GM20431 (cell line): ENCODE results near the gene TIMM21.

Experiments used
- in situ Hi-C: fragments of 300-500 bp; cut with MseI, MboI; formaldehyde crosslinking; loops from one replicate; pipeline ENCODE4 v1.15.0; 2020; ENCODE audit warnings: low sequenced_read_pairs; ENCODE audit not compliant: unreplicated experiment

Gene TIMM21

DNA sequence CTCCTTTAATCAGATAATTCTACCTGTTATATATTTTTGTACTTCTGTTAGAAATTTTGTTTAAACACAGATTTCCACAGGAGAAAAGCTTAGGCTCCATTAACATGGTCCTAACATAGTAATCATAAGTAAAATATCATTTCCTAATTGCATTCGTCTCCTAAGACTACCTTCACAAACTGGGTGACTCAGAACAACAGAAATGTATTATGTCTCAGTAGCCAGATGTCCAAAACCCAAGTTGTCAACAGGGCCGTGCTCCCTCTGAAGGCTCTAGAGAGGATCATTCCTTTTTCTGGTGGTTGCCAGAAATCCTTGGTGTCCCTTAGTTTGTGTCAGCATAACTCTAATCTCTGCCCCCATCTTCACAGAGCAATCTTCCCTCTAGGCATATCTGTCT lies 6.1 kb upstream of the TIMM21 start:
- in situ Hi-C loops: no loop called here

DNA sequence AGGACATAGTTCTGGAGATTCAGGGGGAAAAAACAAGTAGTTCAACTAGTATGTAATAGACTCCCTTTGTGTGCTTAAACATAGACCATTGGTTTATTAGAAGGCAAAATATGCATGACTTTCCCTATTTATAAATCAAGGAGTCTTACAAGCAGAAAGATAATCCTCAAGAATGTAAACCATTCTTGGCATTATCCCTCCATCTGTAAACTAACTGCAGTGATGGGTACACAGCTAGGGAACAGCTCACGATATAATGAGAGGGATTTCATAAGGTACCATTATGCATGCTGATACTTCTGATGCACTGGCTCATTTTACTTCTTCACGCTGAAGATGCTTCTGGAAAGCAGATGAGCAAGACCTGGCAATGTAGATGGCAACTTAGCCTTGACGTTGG lies 1.6 kb upstream of the TIMM21 start:
- in situ Hi-C loops: no loop called here

DNA sequence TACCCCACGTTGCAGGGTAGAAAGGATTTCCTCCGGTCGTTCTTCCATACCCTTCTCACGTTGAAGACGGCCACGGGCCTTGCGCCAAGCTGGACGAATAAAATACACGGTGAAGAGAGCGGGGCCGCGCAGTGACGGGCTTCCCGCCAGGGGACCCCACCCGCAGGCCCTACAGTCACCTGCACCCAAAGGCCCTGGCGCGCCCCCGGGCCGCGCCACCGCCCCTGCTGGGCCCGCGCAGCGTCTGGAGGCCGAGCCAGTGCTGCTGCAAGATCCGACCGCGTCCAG lies 888 bp upstream of the TIMM21 start:
- in situ Hi-C loops: no loop called here

DNA sequence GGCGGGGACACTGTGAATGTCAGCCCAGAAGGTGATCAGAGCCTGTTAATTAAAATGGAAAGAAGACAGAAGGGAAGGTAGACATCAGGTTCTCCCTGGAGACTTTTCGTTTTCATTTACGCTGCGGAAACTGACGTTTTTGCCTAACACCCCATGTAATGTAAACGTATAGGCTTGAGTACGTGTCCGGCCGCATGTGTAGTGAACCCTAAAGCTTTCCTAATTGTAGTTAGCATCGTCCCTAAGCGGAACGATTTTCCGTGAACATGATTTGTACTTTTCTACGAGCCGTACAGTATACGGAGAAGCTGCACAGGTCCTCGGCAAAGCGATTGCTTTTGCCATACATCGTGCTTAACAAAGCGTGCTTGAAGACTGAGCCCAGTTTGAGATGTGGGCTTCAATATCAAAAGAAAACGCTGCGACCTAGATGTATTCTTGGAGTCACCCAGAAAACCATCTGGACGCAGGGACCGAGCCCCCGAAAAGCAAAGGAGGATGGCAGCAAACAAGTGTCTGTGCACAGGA lies 284 bp downstream of the TIMM21 start:
- in situ Hi-C loops: no loop called here

DNA sequence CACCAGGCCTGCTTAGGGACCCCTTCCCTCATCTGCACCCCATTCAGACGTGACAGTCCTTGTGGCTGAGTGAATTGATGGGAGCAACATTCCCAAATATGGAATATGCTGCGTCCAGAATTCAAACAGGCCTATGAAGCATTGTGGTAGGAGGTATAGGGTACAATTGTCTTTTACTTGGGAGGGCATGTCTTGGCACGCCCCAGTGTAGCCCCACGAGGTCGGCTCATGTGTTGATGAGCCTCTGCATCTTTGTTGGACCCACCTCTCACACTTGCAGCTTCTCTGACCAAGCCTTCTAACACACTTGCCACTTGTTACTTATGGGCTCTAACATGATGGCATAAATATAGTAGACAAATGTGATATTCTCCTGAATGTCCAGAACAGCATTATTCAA lies 1.6 kb downstream of the TIMM21 start:
- in situ Hi-C loops: no loop called here

DNA sequence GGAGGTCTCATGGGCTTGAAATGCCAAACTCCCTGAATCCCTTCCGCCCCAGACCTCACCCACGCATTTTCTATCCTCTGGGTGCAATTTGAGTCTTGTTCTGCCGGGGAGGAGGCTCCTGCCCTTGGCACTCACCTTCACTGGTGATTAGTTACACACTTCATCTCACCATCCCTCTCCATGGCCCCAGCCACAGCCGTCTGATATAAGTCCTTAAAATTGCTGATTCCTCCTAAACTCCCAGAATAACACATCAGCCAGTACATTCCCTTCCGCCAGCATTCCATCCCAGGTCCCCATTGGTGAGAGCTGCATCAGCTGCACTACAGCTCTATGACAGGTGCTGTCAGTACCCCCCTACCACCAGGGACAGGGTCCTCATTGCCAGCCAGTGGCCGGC lies 3.9 kb downstream of the TIMM21 start:
- in situ Hi-C loops: no loop called here

DNA sequence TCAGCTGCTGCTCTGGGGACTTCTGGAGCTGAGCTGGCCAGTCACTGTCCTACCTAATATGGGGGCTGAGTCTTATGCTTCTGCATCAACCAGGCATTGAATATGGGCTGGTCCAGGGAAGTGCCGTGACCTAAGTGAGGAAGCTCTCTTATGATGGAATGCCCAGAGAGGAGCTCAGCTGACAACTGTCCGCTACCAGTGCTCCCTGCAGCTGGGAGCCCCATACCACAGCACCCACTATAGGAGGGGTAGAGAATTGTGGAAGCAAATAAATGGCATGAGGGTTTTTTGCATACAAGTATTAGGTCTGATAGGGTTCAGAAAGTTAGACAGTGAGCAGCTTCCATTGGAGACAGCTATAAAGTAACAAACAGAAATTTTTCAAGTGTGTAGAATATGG lies 4.5 kb downstream of the TIMM21 start:
- in situ Hi-C loops: no loop called here

DNA sequence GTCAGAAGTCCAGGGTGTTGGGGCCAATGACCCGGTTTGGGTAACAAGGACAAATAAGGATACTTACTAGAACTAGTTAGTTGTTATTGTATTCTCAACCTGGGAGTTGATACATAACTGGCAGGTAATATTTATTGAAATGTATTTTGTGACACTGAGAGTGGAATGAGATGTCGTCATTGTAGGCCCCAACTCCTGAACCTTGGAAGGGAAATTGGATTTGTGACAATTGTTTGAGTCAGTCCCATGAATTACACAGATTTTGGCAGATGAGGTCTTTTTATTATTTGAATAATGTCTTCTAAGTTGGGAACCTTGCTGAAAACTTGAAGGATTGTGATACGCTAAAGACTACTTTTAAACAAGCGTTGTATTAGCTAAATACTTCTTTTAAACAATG lies 5.1 kb downstream of the TIMM21 start:
- in situ Hi-C loops: no loop called here

DNA sequence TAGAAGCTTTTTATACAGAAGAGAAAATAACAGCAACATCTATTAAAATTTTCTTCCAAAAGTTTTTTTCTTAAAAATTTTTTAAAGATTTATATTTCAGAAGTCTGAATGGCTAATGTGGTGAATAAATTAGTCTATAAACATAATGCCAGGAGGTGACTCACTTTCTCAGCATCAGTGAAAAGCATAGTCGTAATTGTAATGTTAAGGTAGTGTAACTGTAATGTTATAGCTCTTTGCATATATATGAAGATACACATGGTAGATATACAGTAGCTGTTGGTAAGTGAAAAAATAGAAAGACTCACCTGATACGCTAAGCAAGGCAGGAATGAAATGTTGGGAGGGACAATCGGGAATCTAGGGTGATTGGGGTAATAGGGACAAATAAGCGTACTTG lies 5.5 kb downstream of the TIMM21 start:
- in situ Hi-C loops: no loop called here

DNA sequence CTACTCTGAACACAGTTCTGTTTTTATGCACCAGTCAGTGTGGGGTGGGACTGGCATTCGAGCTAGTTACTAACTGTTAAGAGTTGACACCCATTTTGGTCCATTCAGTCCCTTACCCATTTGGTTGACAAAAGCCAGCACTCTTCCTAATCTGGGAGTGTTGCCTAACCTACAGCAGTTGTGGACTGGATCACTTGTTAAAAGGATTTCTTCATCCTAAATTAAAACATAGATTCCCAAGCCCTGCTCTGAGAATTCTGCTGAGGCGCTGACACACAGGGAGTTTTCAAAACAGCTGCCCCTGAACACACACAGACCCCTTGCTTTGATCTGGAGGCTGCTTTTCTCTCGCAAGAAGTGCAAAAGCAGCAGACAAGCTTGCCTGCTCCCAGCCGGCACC lies 6.4 kb downstream of the TIMM21 start:
- in situ Hi-C loops: no loop called here

DNA sequence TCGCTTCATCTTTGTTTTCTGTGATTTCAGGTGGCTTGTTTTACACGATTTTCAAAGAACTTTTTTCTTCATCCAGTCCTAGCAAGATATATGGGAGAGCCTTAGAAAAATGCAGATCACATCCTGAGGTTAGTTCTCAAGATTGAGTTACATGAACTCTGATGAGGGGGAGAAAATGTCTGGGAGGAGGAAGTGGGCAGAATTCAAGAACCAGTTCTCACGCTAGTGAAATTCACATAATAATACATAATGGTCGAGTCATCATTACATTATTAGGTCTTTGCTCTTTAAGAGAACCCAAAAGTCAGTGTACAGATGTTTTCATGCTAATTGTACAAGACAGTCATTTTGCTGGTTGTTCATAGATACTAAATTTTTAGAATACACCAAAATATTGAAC lies 7.0 kb downstream of the TIMM21 start:
- in situ Hi-C loops: no loop called here

DNA sequence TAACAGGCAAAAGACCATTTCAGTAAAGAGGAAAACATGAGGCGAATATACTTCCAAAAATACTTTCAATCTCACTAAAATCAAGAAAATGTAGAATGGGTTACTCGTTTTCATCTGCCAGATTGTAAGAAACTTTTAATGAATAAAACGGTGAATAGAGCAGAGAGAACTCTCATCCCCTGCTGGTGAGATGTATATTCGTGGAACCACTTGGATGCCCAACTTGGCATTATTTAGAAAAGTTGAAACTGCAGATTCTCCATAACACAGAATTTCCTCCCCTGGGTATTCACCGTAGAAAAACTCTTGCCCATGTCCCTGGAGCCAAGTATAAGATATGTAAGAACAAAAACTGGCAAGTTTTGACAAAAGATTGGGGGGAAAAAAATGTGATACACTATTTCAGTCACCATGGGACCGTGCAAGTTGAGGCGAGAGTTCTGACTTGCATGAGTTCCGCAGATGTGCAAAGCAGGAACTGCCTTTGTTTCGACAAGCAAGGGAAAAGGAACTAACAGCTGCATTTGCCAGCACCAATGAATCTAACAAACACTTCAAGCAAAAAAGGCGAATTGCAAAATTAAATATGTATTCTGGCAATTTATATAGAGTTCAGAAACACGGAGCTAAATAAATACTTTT lies 14.8 kb downstream of the TIMM21 start:
- in situ Hi-C loops: no loop called here

DNA sequence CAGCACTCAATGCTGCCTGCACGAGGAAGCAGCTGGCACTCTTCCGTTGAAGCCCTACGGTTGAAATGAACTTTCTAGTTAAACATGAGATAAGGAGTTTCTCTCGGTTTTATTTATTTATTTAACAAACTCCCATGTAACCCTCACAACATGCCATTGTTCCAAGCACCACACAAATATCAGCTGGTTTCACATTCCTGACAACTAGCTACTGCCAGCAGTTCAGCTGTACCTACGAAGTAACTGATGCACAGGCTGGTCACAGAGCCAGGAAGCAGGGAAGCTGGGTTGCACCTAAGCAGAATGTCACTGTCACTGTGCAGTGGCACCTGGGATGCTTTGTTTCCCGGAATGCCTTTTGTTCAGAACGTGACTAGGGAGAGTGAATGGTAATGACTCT lies 18.1 kb downstream of the TIMM21 start:
- in situ Hi-C loops: no loop called here

DNA sequence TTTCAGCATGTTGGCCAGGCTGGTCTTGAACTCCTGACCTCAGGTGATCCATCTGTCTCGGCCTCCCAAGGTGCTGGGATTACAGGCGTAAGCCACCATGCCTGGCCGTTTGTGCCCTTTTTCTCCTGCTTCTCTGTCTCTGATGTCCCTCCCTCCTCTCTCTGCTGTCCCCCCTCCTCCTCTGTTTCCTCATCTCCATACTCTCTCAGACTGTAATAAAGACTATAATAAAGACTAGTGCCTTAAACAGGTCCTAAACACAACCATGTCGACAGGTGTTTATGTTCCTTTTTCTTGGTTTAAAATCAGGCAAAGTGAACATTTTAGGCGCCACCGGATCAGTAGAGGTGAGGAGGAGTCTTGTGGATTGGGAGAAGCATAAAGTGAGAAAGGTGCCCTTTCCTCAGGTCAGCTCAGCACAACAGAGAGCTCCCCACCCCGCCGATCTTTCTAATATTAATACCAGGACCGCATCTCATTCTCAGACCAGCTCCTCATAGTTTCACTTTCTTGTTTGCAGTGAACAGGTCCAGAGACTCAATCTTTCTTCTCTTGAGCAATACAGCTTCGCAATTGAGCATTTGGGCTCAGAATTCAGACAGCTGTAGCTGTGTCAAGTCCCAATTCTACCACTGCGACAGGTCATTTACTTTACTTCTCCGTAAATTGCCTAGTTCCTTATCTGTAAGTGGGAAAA lies 23.7 kb downstream of the TIMM21 start:
- in situ Hi-C loops: no loop called here

DNA sequence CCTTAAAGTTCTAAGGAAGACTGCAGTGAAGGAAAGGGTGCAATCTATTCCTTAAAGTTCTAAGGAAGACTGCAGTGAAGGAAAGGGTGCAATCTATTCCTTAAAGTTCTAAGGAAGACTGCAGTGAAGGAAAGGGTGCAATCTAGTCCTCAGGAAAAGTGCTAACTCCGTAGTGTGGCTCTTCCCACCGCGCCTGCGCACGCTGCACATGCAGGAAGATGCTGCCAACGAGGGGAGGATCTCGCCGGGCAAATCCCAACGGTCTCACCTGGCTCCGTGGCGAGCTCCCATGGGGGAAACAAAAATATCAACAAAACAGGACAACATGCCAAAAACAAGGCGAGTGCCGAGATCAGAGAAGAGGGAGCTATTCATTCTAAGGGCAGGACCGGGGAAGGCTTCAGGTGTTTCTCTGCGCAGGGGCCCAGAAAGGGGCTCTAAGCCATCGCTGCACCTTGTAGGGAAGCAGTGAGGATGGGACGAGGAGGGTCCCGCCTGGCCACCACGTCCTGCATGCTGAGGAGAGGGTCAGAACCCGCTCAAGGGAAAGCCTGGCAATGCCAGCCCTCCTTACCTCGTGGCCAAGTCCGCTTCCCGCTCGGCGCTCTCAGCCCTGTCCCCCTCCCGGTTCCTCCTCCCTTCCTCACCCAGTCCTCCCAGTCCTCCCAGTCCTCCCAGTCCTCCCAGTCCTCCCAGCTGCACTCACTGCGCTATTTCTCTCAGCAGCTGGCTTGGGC lies 24.5 kb downstream of the TIMM21 start:
- in situ Hi-C loops: no loop called here

DNA sequence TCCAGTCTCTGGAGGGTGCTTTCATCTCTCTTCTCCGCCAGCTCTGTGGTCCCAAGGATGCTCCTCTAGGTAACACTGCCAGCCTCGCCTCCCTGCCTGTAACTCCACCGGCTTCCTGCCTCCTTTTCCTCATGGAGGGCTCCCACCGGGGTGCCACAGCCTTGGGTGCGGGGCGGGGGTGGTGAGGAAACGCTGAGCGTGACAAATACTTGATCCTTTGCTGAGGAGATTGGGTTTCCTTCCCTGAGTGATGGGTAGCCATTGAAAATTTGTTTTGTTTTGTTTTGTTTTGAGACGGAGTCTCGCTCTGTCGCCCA lies 25.1 kb downstream of the TIMM21 start:
- in situ Hi-C loops: no loop called here

DNA sequence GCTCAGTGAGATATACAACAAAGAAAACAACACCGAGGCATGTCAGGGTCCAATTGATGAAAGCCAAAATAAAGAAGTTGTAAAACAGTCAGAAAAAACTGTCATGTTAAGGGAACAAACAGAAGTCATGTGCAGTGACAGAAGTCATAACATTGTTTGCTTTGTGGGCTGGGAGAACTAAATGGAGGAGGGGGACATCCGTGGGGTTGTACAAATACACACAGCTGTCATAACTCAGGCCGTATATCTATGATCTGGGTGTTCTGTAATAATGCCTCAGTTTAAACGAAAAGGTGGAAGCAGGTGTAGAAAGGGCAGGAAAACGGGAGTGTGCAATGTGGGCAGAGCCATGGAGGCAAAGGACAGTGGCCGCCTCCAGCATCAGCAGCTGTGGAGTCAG lies 27.3 kb downstream of the TIMM21 start:
- in situ Hi-C loops: loop anchor here (25.0 kb wide), 1 partner anchor 387 kb away; no protein-coding TSS in a partner anchor

DNA sequence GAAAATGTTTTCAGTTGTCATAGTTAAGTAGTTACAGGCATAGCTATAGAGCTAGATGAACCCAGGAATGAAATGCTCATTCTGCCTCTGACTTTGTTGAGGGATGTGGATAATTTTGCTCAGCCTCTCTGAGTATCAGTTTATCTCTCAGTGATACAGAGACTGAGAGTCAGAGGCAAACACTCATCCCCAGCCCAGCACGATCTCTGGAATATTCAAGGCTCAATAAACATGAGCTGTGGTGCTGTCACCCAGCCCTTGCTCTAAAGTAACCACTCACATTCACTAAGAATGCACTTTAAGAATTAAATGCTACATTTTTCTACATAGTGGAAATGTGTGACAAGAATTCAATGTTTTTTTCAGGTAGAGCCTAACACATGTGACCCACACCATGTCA lies 30.6 kb downstream of the TIMM21 start:
- in situ Hi-C loops: loop anchor here (25.0 kb wide), 1 partner anchor 383 kb away; no protein-coding TSS in a partner anchor

DNA sequence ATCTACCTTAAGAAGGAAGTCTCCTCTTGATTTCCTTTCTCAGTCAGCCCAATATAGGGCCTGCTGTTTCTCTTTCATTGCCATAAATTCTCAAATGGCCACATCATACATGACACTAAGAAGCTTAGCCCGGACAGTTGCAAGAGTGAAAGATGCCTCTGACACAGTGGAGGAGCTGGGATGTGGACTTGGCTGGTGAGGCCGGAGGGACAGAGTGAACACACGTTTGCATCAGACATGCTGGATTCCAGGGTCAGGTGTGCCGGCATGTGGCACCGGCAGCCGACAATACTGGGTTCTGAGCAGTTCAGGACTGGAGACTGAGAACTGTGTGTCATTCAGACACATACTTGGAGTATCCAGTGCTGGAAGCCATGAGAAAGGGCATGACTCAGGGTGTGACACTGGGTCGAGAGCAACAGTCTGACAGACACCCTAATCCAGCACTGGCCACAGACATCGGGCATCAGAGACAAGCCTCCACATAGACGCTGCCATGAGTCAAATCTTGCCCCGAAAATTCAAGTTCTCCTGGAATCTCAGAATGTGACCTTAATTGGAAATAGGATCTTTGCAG lies 31.4 kb downstream of the TIMM21 start:
- in situ Hi-C loops: loop anchor here (25.0 kb wide), 1 partner anchor 383 kb away; no protein-coding TSS in a partner anchor

DNA sequence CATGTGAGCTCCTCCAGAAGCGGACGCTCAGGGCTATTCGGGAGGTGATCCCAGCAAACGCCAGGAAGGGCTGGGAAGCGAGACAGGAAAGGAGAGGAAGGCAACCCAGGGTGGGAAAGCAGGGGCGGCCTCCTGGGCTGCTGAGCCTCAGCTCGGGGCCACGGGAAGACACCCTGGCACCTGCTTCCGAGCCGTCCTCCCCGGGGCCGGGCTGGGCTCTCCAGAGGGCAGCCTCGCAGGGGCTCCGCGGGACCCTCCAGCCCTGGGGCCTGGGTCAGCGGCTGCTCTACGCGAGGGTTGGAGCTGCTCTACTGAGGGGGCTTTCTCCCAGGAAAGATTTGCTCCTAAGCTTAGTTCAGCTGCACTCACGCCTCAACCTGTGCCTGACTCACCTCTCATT lies 34.0 kb downstream of the TIMM21 start:
- in situ Hi-C loops: loop anchor here (25.0 kb wide), 1 partner anchor 380 kb away; no protein-coding TSS in a partner anchor

DNA sequence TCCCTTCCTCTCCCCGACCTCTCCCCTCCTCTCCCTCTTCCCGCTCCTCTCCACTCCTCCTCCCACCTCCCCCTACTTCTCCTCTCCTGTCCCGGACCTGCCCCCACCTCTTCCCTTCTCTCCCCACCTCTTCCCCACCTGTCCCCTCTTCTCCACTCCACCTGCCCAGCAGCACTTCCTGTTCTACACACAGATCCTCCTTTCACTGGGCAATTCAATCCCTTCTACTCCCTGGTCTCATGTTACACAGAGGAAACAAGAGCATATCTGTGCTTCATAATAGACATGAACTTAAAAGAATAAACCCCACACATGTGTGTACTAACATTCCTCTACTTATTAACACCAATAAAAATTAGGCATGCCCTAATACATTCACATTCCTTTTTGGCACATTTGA lies 34.8 kb downstream of the TIMM21 start:
- in situ Hi-C loops: loop anchor here (25.0 kb wide), 1 partner anchor 379 kb away; no protein-coding TSS in a partner anchor
